Aorta (tissue), 5 donors: ENCODE data around the gene UHRF2. TPM values are rescaled to one million over a fixed set of nuclear protein-coding genes. Genes with fewer than 3 reads are reported as not detected.

Source experiments
- ATAC-seq: fragments of 200-7000 bp; cut with Tn5 transposase; one replicate; pipeline ENCODE4 v1.9.1; 2022; ENCODE audit warnings: moderate library complexity; ENCODE audit not compliant: low FRiP score
- DNase-seq, 2 donors: peaks; one replicate each; pipeline ENCODE4 v3.0.0-alpha.2; 2020
- H3K27ac ChIP-seq, 2 donors: one replicate each; pipeline ENCODE4 v1.5.1; 2013; ENCODE audit warnings: low read length in 2 of 2, mild to moderate bottlenecking in 2 of 2, moderate library complexity in 2 of 2, control low read depth in 1 of 2, inconsistent platforms in 1 of 2, low read depth in 1 of 2
- H3K27me3 ChIP-seq, 2 donors: one replicate each; pipeline ENCODE4 v1.6.1; 2013; ENCODE audit warnings: control low read depth in 1 of 2, low read length in 1 of 2, mild to moderate bottlenecking in 1 of 2, moderate library complexity in 1 of 2; ENCODE audit not compliant: insufficient read depth in 2 of 2, control insufficient read depth in 1 of 2
- H3K36me3 ChIP-seq, 2 donors: one replicate each; pipeline ENCODE4 v1.6.1; 2013; ENCODE audit warnings: control low read depth in 1 of 2, low read length in 1 of 2, mild to moderate bottlenecking in 1 of 2; ENCODE audit not compliant: insufficient read depth in 2 of 2, control insufficient read depth in 1 of 2
- H3K4me1 ChIP-seq, 2 donors: one replicate each; pipeline ENCODE4 v1.6.1; 2013; ENCODE audit warnings: low read length in 2 of 2, control low read depth in 1 of 2, mild to moderate bottlenecking in 1 of 2, moderate library complexity in 1 of 2; ENCODE audit not compliant: insufficient read depth in 2 of 2, control insufficient read depth in 1 of 2
- H3K4me3 ChIP-seq, 2 donors: one replicate each; pipeline ENCODE4 v1.5.1; 2013; ENCODE audit warnings: low read length in 2 of 2, control low read depth in 1 of 2, mild to moderate bottlenecking in 1 of 2
- H3K9me3 ChIP-seq: one replicate; pipeline ENCODE4 v1.6.1; 2013; ENCODE audit warnings: mild to moderate bottlenecking, low read length; ENCODE audit not compliant: control insufficient read depth
- WGBS, 2 donors: extraction: QIAGEN DNeasy Blood & Tissue Kit; methylation state at CpG; one replicate each; pipeline ENCODE4 v1.1.7; 2013; 5-methylcytosine and 5-hydroxymethylcytosine counted together
- intact Hi-C, 2 donors: fragments of 100-400 bp; cut with DNase I; formaldehyde crosslinking; loops; one replicate each; pipeline versions ENCODE4 v1.14.2 to v1.15.0; 2022
- polyA plus RNA-seq, 2 donors: library from polyadenylated mRNA; stranded (reverse); fragments of 200-250 nt; gene quantifications; one replicate each; pipeline ENCODE4 v1.2.3, GENCODE V29; 2013
- total RNA-seq, 2 donors: library from RNA; stranded (reverse); fragmentation: NEBNext Ultra II Directional; extraction: Animal tissue kit (Norgen Biotek cat#: 25700); gene quantifications; one replicate each; pipeline ENCODE4 v1.2.1, GENCODE V29; 2021
- donor health status: healthy with polysubstance abuse.
- donor health status: Bipolar disorder and iron deficiency.
- donor health status: DM: no; HTN: no; CAD: no.
- donor health status: DM: no; HTN: no; CAD: no.
- donor health status: DM: yes; HTN: yes; CAD: no.

The UHRF2 gene
- total and polyA plus RNA-seq, 4 donors: 13.0 to 60.3 (median 32.0) TPM

DNA sequence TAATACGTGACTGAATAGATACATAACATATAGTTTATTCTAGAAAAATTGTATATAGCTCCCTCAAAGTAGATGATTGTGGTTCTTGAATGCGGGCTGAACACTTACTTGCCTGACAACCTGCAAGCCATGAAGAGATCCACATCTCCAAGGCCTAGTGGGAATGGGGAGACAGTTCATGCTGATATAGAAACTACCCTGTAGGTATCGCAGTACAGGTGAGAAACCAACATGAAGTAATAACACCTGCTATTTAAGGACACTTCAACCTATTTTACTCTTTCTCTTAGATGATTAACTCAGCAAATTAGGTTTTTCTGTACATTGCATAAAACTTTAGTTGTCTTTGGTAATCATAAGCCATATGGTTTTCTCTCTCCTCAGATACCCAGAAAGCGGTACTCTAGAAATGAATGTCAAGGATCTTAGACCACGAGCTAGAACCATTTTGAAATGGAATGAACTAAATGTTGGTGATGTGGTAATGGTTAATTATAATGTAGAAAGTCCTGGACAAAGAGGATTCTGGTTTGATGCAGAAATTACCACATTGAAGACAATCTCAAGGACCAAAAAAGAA is 47.3 kb downstream of the UHRF2 start:
- WGBS, 2 donors: 94 to 95% methylated on average over 5 of the region's 5 CpGs
- no peaks in the 10 kb centered on the region for H3K36me3 ChIP-seq
- intact Hi-C loops: no loop called here
- H3K27ac ChIP-seq: no peak overlapping the region
- no peak overlapping the region for H3K4me3 ChIP-seq
- H3K9me3 ChIP-seq: no peaks in the 10 kb centered on the region
- H3K4me1 ChIP-seq: no peaks in the 10 kb centered on the region
- H3K27me3 ChIP-seq: no peaks in the 10 kb centered on the region
- DNase-seq: no peak
- no peak for ATAC-seq

- H3K27ac ChIP-seq: no peak overlapping the region
- intact Hi-C loops: no loop called here
- H3K9me3 ChIP-seq: no peaks in the 10 kb centered on the region
- no peaks in the 10 kb centered on the region for H3K4me1 ChIP-seq
- 91 to 95% methylated on average over 3 of the region's 3 CpGs for WGBS, 2 donors
- ATAC-seq (no peak), DNase-seq (no peak)
- no peaks in the 10 kb centered on the region for H3K27me3 ChIP-seq
- H3K4me3 ChIP-seq: no peak overlapping the region
- H3K36me3 ChIP-seq: no peaks in the 10 kb centered on the region
Observed at GRCh38 chr9:6461619-6462018, 48.6 kb downstream of the UHRF2 start.

GRCh38 chr9:6467006-6467625 is 54.1 kb downstream of the UHRF2 start:
- ATAC-seq: no peak
- no peaks in the 10 kb centered on the region for H3K27me3 ChIP-seq
- no peak for DNase-seq
- H3K9me3 ChIP-seq: no peaks in the 10 kb centered on the region
- peaks cover 0 to 6% of the 10 kb centered on the region in 2 donors for H3K4me1 ChIP-seq
- 77 to 87% methylated on average over 6 of the region's 6 CpGs for WGBS, 2 donors
- H3K4me3 ChIP-seq: no peak overlapping the region
- H3K36me3 ChIP-seq: peaks cover 0 to 2% of the 10 kb centered on the region in 2 donors
- intact Hi-C loops: no loop called here
- no peak overlapping the region for H3K27ac ChIP-seq

DNA sequence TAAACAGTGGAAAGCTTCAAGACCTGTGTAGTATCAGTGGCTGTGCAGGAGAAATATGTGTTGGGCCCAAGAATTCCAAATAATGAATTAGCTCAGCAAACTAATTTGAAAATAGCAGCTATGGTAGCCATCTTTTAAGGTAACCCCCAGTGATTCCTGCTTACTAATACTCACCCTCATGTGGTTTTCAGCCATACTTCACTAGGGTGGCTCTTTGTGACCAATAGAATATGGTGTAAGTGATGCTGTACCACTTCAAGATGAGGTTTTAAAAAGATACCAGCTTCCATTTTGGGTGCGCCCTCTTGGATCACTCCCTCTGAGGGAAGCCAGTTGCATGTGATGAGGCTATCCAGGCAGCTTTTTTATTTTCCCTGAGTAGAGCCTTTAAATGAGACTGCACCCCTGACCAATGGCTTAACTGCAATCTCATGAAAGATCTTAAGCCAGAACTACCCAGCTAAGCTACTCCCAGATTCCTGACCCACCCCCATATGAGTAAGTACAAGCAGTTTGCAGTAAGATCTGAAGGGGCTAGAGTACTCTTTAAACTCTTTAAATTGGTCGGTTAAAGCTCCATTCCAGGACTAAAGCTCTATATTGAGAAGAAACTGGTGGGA is 58.3 kb downstream of the UHRF2 start:
- 74 to 81% methylated on average over 2 of the region's 2 CpGs for WGBS, 2 donors
- Histone ChIP-seq H3K27ac (no peak overlapping the region), H3K4me1 (peaks cover 0 to 6% of the 10 kb centered on the region in 2 donors), H3K36me3 (peaks cover 0 to 2% of the 10 kb centered on the region in 2 donors), H3K9me3 (no peaks in the 10 kb centered on the region), H3K27me3 (no peaks in the 10 kb centered on the region), H3K4me3 (no peak overlapping the region)
- ATAC-seq (no peak), DNase-seq (no peak)
- intact Hi-C loops: no loop called here

DNA sequence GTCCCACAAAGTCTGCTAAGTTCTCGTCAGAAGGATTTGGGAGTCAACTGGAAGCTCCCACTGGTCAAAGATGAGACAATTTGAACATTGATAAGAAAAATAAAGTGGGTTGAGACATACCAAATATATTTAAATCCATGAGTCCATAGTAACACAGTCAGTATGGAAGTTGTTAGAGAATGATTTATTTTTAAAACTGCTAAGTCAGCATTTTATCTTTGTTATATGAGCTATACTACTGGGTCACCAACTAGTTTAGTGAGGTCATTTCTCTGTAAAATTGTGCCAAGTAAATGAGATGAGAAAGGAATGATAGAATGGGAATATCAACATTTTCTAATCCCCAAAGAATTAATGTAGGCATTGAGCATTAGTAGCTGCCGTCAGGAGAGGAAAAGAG is 60.2 kb downstream of the UHRF2 start:
- Histone ChIP-seq H3K27me3 (no peaks in the 10 kb centered on the region), H3K9me3 (no peaks in the 10 kb centered on the region), H3K36me3 (no peaks in the 10 kb centered on the region), H3K4me1 (peaks cover 0 to 6% of the 10 kb centered on the region in 2 donors), H3K27ac (no peak overlapping the region), H3K4me3 (no peak overlapping the region)
- intact Hi-C loops: no loop called here
- ATAC-seq (no peak), DNase-seq (no peak)
- 90 to 97% methylated on average over 2 of the region's 2 CpGs for WGBS, 2 donors

DNA sequence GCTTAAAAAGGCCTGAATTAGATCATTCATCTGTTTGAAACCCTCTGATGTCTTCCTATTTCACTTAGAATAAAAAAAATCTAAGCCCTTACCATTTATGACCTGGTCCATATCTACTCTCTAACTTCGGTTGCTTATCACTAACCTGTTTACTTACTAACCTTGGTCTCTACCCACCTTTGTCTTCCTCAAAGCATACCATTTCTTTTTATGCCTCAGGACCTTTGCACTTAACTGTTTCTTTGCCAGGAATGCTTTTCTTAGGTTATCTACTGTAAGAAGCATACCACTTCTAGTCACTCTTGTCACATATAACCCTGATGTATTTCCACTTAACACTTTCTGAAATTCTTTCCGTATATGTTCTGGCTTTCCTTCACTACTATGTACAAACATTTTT is 67.0 kb downstream of the UHRF2 start:
- ATAC-seq (no peak), DNase-seq (no peak)
- intact Hi-C loops: no loop called here
- no peak overlapping the region for H3K27ac ChIP-seq
- H3K27me3 ChIP-seq: no peaks in the 10 kb centered on the region
- no peaks in the 10 kb centered on the region for H3K4me1 ChIP-seq
- WGBS, 2 donors: 67% methylated on average over 2 of the region's 2 CpGs
- H3K36me3 ChIP-seq: no peaks in the 10 kb centered on the region
- H3K9me3 ChIP-seq: no peaks in the 10 kb centered on the region
- no peak overlapping the region for H3K4me3 ChIP-seq

GRCh38 chr9:6484210-6484609 is 71.2 kb downstream of the UHRF2 start:
- intact Hi-C loops: no loop called here
- H3K9me3 ChIP-seq: no peaks in the 10 kb centered on the region
- DNase-seq (no peak), ATAC-seq (no peak)
- no peaks in the 10 kb centered on the region for H3K36me3 ChIP-seq
- H3K27ac ChIP-seq: no peak overlapping the region
- no peak overlapping the region for H3K4me3 ChIP-seq
- H3K27me3 ChIP-seq: no peaks in the 10 kb centered on the region
- no peaks in the 10 kb centered on the region for H3K4me1 ChIP-seq
- WGBS, 2 donors: 94 to 96% methylated on average over 2 of the region's 2 CpGs

GRCh38 chr9:6488395-6488794 is 75.4 kb downstream of the UHRF2 start:
- no peak overlapping the region for H3K4me3 ChIP-seq
- WGBS, 2 donors: 85 to 88% methylated on average over 7 of the region's 7 CpGs
- no peaks in the 10 kb centered on the region for H3K4me1 ChIP-seq
- H3K9me3 ChIP-seq: no peaks in the 10 kb centered on the region
- H3K27ac ChIP-seq: no peak overlapping the region
- DNase-seq (no peak), ATAC-seq (no peak)
- H3K27me3 ChIP-seq: no peaks in the 10 kb centered on the region
- intact Hi-C loops: no loop called here
- no peaks in the 10 kb centered on the region for H3K36me3 ChIP-seq

- WGBS, 2 donors: 95 to 96% methylated on average over 1 of the region's 1 CpG
- Histone ChIP-seq H3K36me3 (no peaks in the 10 kb centered on the region), H3K4me1 (no peaks in the 10 kb centered on the region), H3K4me3 (no peak overlapping the region), H3K27ac (no peak overlapping the region), H3K27me3 (no peaks in the 10 kb centered on the region), H3K9me3 (no peaks in the 10 kb centered on the region)
- intact Hi-C loops: no loop called here
- DNase-seq (no peak), ATAC-seq (no peak)
Observed at GRCh38 chr9:6489099-6489498, 76.1 kb downstream of the UHRF2 start.
